DOHH2 (cell line): ENCODE results near the gene GBE1.

Experiments used
- CTCF ChIP-seq: fragments of 200-600 bp; sonication (generic); IDR thresholded peaks from one replicate; pipeline ENCODE4 v1.5.1; 2014; ENCODE audit warnings: antibody characterized with exemption, mild to moderate bottlenecking, low read depth, low read length; ENCODE audit not compliant: poor library complexity, severe bottlenecking
- EZH2phosphoT487 ChIP-seq: fragments of 200-600 bp; sonication (generic); IDR thresholded peaks from 2 replicates; pipeline ENCODE4 v1.6.1; 2017; ENCODE audit warnings: borderline replicate concordance, mild to moderate bottlenecking, antibody characterized with exemption, low read length, moderate library complexity, mixed read lengths

DNA sequence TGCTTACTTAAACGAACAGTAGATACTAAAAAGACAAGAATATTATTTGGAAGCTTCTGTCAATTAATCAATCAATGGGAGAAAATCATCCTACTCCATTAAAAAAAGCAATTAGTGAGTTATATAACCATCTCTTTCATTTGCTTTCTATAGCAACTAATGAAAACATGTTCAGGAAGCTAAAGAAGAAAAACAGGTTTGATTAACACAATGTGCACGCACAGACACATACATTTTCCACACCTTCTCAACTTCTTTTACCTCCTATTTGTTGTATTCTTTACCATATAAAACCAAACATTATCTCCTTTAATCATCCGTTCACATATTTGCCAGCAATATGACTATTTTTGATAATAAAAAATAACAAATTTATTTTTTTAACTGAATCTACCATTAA is 111.3 kb downstream of the GBE1 start:
- no peak for TF ChIP-seq EZH2phosphoT487
- TF ChIP-seq CTCF = no peak
